Psoas muscle (tissue), 8 donors: Measurements from ENCODE around the gene ST6GALNAC3. TPM values are rescaled to one million over a fixed set of nuclear protein-coding genes. Genes with fewer than 3 reads are reported as not detected.
"Not testable (repeated sequence)": the region's sequence is repeated elsewhere in the genome, so short reads cannot be mapped to it uniquely, and the experiment has no call there.

Experiments
- ATAC-seq, 4 donors: fragments of 200-7000 bp; cut with Tn5 transposase; one replicate each; pipeline ENCODE4 v1.9.1; 2020; ENCODE audit warnings: moderate library complexity in 3 of 4, mild to moderate bottlenecking in 2 of 4
- DNase-seq, 2 donors: peaks; one replicate each; pipeline ENCODE4 v3.0.0-alpha.2; 2020
- H3K27ac ChIP-seq: fragments of 200-600 bp; one replicate; pipeline ENCODE4 v1.8.0; 2022
- H3K27me3 ChIP-seq, 3 donors: fragments of 200-600 bp in 1 of 3; one replicate each; pipeline versions ENCODE4 v1.6.1 to v1.8.0; 2013 to 2022; ENCODE audit warnings: low read length in 2 of 3, mild to moderate bottlenecking in 2 of 3, moderate library complexity in 1 of 3; ENCODE audit not compliant: insufficient read depth in 3 of 3
- H3K36me3 ChIP-seq, 2 donors: fragments of 200-600 bp in 1 of 2; one replicate each; pipeline versions ENCODE4 v1.6.1 to v1.8.0; 2013 to 2022; ENCODE audit warnings: low read depth in 1 of 2, mild to moderate bottlenecking in 1 of 2, moderate library complexity in 1 of 2; ENCODE audit not compliant: insufficient read depth in 1 of 2
- H3K4me1 ChIP-seq: fragments of 200-600 bp; one replicate; pipeline ENCODE4 v1.8.0; 2022
- H3K4me3 ChIP-seq: fragments of 200-600 bp; one replicate; pipeline ENCODE4 v1.8.0; 2022; ENCODE audit warnings: mild to moderate bottlenecking
- H3K9me3 ChIP-seq: fragments of 200-600 bp; one replicate; pipeline ENCODE4 v1.8.0; 2022
- CTCF ChIP-seq: fragments of 200-600 bp; IDR thresholded peaks from one replicate; pipeline ENCODE4 v1.8.0; 2022; ENCODE audit warnings: antibody characterized with exemption
- WGBS, 3 donors: extraction: QIAGEN DNeasy Blood & Tissue Kit; methylation state at CpG; one replicate each; pipeline versions ENCODE4 v1.1.6 to v1.1.7; 2013; 5-methylcytosine and 5-hydroxymethylcytosine counted together
- intact Hi-C, 2 donors: fragments of 100-400 bp; cut with DNase I; formaldehyde crosslinking; loops; one replicate each; pipeline versions ENCODE4 v1.11.0 to v1.14.2; 2022
- polyA plus RNA-seq, 3 donors: library from polyadenylated mRNA; stranded (reverse); fragments of 200-250 nt; gene quantifications; one replicate each; pipeline ENCODE4 v1.2.3, GENCODE V29; 2013
- total RNA-seq, 4 donors: library from RNA; stranded (reverse); fragmentation: NEBNext Ultra II Directional in 2 of 4; extraction: Animal tissue kit (Norgen Biotek cat#: 25700) in 2 of 4; gene quantifications; one replicate each; pipeline versions ENCODE4 v1.2.1 to v1.2.4, GENCODE V29; 2021 to 2023
- donor health status: healthy with polysubstance abuse.
- donor health status: DM: no; HTN: no; CAD: no; lungs with moderate emphysema.
- donor health status: Bipolar disorder and iron deficiency.
- donor health status: healthy.
- donor health status: DM: yes; HTN: yes; CAD: no.
- donor health status: DM: no; HTN: no; CAD: no.
- donor health status: DM: no; HTN: no; CAD: no.
- donor health status: DM: yes; HTN: yes; CAD: no.

Gene ST6GALNAC3
- total and polyA plus RNA-seq, 7 donors = 1.3 to 5.4 (median 2.3) TPM

- DNase-seq (no peak), ATAC-seq (no peak)
- no peak for TF ChIP-seq CTCF
- intact Hi-C loops = no loop called here
- 48 to 54% (median 51%) methylated on average over 5 of the region's 5 CpGs for WGBS, 3 donors
- no peak overlapping the region for H3K27ac ChIP-seq
- H3K4me1 ChIP-seq = no peaks in the 10 kb centered on the region
- H3K9me3 ChIP-seq = no peaks in the 10 kb centered on the region
- H3K4me3 ChIP-seq = no peak overlapping the region
- no peaks in the 10 kb centered on the region for H3K27me3 ChIP-seq
- H3K36me3 ChIP-seq = no peaks in the 10 kb centered on the region
Observed at GRCh38 chr1:76095802-76096201, 21.3 kb downstream of the ST6GALNAC3 start.

- H3K4me3 ChIP-seq, H3K27ac ChIP-seq, ATAC-seq, H3K4me1 ChIP-seq, intact Hi-C loops, H3K9me3 ChIP-seq, H3K36me3 ChIP-seq, H3K27me3 ChIP-seq, DNase-seq: not testable (repeated sequence)
- WGBS, 3 donors = 93 to 99% (median 95%) methylated on average over 8 of the region's 8 CpGs
Observed at GRCh38 chr1:76097064-76097463, 22.5 kb downstream of the ST6GALNAC3 start.

GRCh38 chr1:76098845-76099244 lies 24.3 kb downstream of the ST6GALNAC3 start:
- Histone ChIP-seq H3K4me3 (no peak overlapping the region), H3K4me1 (no peaks in the 10 kb centered on the region), H3K27ac (no peak overlapping the region), H3K27me3 (no peaks in the 10 kb centered on the region), H3K36me3 (no peaks in the 10 kb centered on the region), H3K9me3 (no peaks in the 10 kb centered on the region)
- TF ChIP-seq CTCF = no peak
- ATAC-seq (no peak), DNase-seq (no peak)
- intact Hi-C loops = no loop called here
- WGBS, 3 donors = 88 to 96% (median 91%) methylated on average over 3 of the region's 3 CpGs

- no peaks in the 10 kb centered on the region for H3K4me1 ChIP-seq
- H3K9me3 ChIP-seq = no peaks in the 10 kb centered on the region
- no peaks in the 10 kb centered on the region for H3K36me3 ChIP-seq
- H3K4me3 ChIP-seq = no peak overlapping the region
- H3K27ac ChIP-seq = no peak overlapping the region
- DNase-seq = no peak
- 77 to 81% (median 78%) methylated on average over 4 of the region's 4 CpGs for WGBS, 3 donors
- ATAC-seq = no peak
- no peak for TF ChIP-seq CTCF
- intact Hi-C loops = no loop called here
- H3K27me3 ChIP-seq = no peaks in the 10 kb centered on the region
Observed at GRCh38 chr1:76101548-76101947, 27.0 kb downstream of the ST6GALNAC3 start.

GRCh38 chr1:76102046-76102445 lies 27.5 kb downstream of the ST6GALNAC3 start:
- ATAC-seq (no peak), DNase-seq (no peak)
- WGBS, 3 donors = 89 to 100% (median 94%) methylated on average over 1 of the region's 1 CpG
- H3K27me3 ChIP-seq = no peaks in the 10 kb centered on the region
- intact Hi-C loops = no loop called here
- TF ChIP-seq CTCF = no peak
- H3K27ac ChIP-seq = no peak overlapping the region
- no peak overlapping the region for H3K4me3 ChIP-seq
- no peaks in the 10 kb centered on the region for H3K36me3 ChIP-seq
- H3K4me1 ChIP-seq = no peaks in the 10 kb centered on the region
- no peaks in the 10 kb centered on the region for H3K9me3 ChIP-seq
